CD4-positive, alpha-beta T cell treated with Interleukin-17A for 4 hours (primary cell): ENCODE measurements around the gene EIF2D.

Experiments
- DNase-seq: peaks from one replicate; pipeline ENCODE4 v3.0.0-alpha.2; 2020; ENCODE audit warnings: mixed read lengths

The EIF2D gene

GRCh38 chr1:206568779-206569352 lies 43.4 kb downstream of the EIF2D start:
- no peak for DNase-seq

DNA sequence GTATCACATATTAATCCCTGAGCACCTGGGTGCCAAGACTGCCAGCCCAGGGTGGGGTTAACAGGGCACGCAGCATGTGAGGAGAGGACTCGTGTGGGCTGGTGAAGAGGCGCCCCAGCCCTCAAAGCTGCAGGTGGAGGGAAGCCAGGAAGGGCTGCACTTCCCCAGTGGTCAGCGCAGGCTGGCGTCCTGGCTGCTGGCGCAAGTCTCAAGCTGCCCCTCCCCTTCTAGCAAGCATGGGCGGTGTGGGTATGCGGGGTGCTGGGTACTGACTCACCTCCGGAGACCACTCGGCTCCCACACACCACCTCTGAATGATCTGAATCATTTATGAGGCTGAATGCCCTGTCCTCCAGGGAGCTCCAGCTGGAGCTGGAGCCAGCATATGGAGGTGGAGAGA lies 44.0 kb downstream of the EIF2D start:
- DNase-seq: peak; percentile 47

- DNase-seq: no peak
Measured at GRCh38 chr1:206566999-206567398, 45.3 kb downstream of the EIF2D start.

GRCh38 chr1:206565995-206566394 lies 46.3 kb downstream of the EIF2D start:
- DNase-seq: no peak

- DNase-seq: no peak
Measured at GRCh38 chr1:206563367-206564207, 48.7 kb downstream of the EIF2D start.

- peak; percentile 38 for DNase-seq
Measured at GRCh38 chr1:206560007-206560716, 52.1 kb downstream of the EIF2D start.

GRCh38 chr1:206559672-206559995 lies 52.6 kb downstream of the EIF2D start:
- DNase-seq: peak; percentile 42

DNA sequence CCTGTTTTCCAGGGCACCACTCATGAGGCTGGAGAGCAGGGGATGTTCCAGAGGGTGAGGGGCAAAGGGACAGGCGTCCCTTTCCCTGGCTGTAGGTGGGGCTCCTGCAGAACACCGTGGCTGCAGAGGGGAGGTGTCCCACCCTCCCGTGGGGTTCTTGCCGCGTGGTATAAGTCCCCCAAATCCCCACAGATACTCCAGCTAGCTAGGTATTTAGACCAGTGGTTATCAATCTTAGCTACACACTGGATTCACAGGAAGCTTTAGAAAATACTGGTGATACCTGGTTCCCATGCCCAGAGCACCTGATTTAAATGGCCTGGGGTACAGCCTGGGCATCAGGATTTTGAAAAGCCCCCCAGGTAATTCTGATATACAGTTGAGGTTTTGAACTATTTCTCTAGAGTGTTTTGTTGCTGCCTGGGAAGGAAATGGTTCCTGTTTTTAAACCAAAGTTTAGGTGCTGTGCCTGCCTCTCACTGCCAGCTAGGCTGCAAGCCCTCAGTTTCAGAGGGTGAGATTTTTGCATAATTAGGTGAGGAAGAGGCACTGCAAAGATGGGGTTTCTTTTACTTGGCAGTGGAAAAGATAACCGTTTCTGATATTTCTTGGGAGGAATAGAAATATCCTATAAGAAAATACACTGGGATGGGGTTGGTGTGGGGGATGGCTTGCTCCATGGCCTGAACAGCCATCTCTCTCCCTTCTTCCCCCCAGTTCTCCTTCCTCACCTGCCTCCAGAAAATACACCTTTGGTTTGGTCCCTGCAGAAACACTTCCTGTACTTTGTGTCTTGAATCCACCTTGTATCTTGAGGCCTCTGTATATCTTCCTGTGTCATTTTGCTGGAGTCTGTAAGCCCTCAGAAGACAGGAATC lies 53.2 kb downstream of the EIF2D start:
- peak; percentile 47 for DNase-seq

GRCh38 chr1:206557636-206558473 lies 54.4 kb downstream of the EIF2D start:
- DNase-seq: peak; percentile 64

- peak; percentile 94 for DNase-seq
Measured at GRCh38 chr1:206556750-206557635, 55.3 kb downstream of the EIF2D start.

GRCh38 chr1:206556047-206556749 lies 56.1 kb downstream of the EIF2D start:
- peak; percentile 59 for DNase-seq

GRCh38 chr1:206555473-206555935 lies 56.8 kb downstream of the EIF2D start:
- peak; percentile 57 for DNase-seq

GRCh38 chr1:206554701-206555472 lies 57.4 kb downstream of the EIF2D start:
- DNase-seq: no peak

DNA sequence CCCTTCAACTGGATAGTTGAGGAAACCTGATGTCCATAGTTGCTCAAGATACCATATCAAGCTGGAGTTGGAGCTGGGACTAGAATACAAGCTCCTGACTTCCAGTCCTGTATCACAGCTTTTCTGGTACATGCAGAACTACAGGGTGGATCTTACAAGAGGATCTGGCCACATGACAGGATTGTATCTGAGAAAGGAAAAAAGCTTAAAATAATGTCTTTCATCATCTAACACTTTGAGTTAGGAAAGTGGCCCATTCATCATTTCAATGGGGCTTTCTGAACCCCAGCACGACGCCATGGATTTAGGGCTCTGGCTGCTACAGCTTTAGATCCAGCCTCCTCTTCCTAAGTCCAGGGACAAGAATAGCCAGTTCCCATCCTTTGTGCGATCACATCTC lies 58.1 kb downstream of the EIF2D start:
- DNase-seq: no peak

GRCh38 chr1:206551986-206552326 lies 60.3 kb downstream of the EIF2D start:
- DNase-seq: peak; percentile 82

DNA sequence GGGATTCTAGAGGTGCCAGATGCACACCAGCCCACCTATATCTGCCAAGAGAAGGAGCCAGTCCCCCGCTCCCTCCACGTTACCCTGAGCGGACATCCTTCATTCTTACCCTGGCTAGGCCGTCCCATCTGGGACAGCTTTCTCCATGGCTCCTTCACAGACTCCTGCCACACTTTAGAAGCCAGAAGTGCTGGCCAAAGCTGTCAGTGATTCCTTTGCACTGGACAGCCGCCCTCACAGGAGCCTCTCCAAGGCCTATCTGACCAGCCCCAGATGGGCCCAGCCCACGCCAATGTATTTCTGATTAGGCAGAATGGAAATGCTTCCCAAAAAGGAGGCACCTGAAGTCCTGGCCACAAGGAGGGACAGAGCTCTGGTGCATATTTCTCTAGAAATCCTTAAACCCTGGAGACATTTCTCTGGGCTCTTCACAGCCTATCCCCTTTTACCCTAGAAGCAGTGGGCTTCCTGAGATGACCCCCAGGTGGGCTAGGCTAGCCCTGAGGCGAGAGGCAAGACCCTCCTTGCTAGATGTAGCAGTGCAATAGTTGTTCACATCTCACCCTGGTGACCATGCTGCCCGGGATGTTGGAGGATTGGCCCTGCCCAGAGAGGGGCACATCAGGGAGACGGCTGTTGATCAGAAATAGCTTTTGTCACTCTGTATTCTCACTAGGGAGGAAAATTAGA lies 60.8 kb downstream of the EIF2D start:
- DNase-seq: no peak

DNA sequence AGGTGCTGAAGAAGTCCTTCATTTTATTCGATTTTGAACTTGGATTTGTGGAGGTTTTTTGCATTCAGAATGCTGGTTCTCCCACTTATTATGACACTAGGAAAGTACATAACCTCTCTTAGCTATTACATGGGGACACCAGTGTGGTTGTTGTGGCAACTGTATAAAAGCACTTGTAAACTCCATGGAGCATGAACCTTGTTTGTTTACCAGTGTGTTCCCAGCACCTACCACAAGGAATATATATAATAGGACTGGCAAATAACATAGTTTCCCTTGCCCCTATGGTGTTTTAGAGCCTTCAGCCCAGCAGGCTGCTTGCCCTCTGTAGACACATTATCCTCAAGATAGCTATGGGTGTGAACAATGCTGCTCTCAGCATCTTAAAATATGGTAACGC lies 61.8 kb downstream of the EIF2D start:
- DNase-seq: no peak

DNA sequence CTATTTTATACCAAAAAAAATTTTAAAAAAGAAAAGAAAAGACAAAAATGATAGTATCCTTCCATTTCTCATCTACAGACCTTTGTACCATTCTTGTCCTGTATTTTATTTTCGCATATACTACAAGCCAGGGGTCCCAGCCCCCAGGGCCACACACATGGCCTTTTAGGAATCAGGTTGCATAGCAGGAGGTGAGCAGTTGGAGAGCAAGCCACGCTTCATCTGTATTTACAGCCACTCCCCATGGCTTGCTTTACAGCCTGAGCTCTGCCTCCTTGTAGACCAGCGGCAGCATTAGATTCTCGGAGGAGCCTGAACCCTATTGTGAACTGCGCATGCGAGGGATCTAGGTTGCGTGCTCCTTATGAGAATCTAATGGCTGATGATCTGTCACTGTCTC lies 65.2 kb downstream of the EIF2D start:
- no peak for DNase-seq

GRCh38 chr1:206545351-206545750 lies 66.9 kb downstream of the EIF2D start:
- DNase-seq: no peak
